ENCODE measurements around the gene FBXO21.
A peak's percentile ranks its signal among the peaks of the same experiment; 100 is the strongest.
"Not testable (repeated sequence)": the region's sequence is repeated elsewhere in the genome, so short reads cannot be mapped to it uniquely, and the experiment has no call there.

The FBXO21 gene

DNA sequence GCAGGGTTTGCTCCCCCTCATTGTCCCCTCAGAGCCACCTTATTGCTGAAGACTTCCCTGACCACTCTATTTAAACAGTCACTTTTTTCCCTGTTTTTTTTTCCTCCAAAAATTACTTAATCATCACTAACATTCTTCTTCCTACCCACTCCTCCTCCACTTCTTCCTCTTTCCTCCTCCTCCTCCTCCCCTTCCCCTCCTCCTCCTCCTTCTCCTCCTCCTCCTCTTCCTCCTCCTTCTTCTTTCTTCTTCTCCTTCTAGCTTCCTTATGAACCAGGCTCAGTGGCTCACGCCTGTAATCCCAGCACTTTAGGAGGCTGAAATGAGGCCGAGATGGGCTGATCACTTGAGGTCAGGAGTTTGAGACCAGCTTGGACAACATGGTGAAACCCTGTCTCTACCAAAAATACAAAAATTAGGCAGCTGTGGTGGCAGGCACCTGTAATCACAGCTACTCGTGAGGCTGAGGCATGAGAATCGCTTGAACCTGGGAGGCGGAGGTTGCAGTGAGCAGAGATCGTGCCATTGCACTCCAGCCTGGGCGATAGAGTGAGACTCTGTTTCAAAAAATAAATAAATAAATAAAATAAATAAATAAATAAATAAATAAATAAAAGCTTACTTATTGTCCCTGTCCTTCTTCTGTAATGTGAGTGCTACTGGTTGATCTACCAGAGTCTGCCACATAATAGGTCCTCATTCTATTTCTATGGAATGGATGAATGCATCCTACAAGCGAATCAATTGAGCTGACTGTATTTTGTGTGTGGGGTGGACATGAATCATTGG lies 9.9 kb upstream of the FBXO21 start:
- not testable (repeated sequence) for DNase-seq (ENCODE audit: low read depth in 2 of 2)

DNA sequence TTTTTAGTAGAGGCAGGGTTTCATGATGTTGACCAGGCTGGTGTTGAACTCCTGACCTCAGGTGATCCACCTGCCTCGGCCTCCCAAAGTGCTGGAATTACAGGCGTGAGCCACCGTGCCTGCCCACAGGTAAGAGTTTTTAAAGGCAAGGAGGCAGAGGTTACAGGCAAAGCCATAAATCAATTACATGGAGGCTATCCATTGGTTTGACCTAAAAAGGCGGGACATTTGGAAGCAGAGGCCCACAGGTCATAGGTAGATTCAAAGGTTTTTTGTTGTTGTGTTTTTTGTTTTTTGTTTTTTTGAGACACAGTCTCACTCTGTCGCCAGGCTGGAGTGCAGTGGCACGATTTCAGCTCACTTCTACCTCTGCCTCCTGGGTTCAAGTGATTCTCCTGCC lies 6.1 kb upstream of the FBXO21 start:
- not testable (repeated sequence) for DNase-seq (ENCODE audit: low read depth in 2 of 2)

DNA sequence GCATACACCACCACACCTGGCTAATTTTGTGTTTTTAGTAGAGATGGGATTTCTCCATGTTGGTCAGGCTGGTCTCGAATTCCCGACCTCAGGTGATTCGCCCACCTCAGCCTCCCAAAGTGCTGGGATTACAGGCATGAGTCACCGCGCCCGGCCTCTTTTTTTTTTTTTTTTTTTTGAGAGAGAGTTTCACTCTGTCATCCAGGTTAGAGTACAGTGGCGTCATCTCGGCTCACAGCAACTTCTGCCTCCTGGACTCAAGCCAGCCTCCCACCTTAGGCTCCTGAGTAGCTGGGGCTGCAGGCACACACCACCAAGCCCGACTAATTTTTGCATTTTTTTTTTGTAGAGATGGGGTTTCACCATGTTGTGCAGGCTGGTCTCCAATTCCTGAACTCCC lies 4.8 kb upstream of the FBXO21 start:
- DNase-seq (ENCODE audit: low read depth in 2 of 2) = not testable (repeated sequence)

DNA sequence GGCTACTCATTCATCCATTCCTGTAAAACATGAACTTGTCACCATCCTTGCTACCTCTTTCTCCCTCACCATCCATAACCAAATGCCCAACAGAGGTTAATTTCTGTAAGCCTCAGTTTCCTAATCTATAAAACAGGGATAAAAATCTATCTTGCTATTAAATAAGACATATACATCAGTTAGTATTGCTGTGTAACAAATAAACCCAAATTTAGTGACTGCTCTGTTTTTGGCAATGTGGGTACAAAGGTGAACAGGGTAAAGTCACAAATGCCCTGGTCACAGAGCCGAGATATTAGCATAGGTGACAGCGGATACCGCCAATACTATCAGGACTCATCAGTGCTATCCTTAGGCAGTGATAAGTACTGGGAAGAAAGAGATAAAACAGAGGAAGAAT lies 3.6 kb upstream of the FBXO21 start:
- no peak for DNase-seq (ENCODE audit: low read depth in 2 of 2)

GRCh38 chr12:117192581-117192980 lies 2.3 kb upstream of the FBXO21 start:
- DNase-seq (ENCODE audit: low read depth in 2 of 2) = not testable (repeated sequence)

DNA sequence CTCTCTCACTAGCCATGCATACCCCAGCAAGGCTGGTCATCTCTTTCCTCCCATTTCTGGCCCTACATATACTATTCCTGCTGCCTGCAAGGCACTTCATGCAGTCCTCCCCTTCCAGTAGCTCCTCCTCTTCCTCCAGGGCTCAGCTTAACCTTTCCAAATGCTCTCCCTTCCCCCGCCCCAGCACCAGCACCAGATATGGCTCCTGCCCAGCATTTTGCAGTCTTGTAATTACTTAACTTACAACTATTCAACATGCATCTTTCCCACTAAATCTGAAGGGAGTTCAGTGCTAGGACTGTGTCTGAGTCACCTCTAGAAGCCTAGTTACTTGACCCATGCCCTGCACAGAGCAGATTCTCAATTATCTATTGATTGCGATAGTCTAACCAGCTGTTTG lies 1.8 kb upstream of the FBXO21 start:
- no peak for DNase-seq (ENCODE audit: low read depth in 2 of 2)

DNA sequence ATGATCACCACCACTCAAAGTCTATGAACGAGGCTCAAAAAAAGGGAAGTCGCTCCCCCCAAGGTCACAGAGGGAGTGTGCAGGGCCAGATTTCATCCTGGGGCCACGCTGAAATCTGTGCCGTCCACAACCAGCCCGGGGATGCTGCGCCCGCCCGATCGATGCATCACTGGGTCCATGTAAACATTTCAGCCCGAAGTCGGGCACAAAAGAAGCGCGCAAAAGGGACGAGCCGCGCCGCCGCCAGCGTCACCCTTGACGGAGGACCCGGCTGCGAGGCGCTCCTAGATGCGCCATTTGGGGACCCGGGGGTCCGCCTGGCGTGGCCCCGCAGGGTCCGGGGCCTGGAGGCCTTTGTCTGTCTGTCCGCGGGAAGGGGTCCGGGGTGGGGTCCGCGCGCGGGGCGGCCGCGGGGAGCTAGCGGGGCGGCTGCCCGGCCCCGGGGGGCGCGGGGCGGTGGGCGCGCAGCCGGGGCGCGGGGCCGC lies 503 bp downstream of the FBXO21 start:
- peak in 1 of 2 donors; percentile 11 for DNase-seq (ENCODE audit: low read depth in 2 of 2)

DNA sequence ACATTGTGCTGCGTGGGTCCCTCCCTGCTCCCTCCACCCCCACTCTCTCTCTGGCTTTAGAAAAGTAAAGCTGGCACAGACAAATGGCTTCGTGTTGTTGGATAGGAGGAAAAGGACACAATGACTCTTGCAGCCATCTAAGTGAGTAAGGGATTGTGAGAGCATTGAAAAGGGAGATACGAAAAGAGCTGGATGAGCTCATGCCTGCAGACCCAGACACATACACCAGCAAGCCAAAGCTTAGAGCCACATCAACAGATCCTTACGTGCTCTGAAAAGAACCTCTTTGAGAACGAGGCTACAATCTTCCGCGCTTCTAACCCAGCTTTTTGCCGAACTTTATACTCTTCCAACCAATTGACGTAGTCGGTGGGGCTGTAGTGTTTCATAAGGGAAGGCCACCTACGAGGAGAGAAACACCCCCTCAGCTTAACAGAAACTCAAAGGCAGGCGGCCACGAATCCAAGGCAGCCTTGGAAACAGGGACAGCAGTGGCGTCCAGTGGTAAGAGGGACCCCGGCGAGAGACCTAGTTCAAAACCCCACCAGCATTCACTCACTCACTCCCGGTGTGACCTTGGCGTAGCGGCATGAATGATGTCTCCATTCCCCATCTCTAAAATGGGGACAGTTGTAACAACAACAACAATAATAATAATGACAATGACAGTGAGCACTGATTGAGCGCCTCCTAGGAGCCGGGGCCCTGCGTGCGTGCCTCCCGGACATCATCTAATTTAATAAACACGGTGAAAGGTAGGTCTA lies 1.1 kb downstream of the FBXO21 start:
- no peak for DNase-seq (ENCODE audit: low read depth in 2 of 2)

GRCh38 chr12:117188121-117188665 lies 2.1 kb downstream of the FBXO21 start:
- DNase-seq (ENCODE audit: low read depth in 2 of 2) = no peak

DNA sequence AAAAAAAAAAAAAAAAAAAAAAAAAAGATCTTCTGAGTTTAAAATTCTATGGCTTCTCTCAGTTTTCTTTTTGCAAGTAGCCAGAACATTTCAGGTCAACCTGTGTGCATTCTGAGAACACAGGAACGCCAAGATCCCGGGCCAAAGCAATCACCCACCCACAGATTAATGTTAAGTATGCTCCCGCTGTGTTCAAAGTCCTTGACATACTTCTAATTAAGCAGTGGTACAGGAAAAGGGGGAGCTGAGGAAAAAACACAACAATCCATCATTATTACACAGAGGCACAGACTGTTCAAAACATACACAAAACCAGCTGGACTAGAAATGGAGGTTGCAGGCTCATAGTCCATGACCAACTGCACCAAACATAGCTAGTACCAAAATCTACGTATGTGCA lies 2.8 kb downstream of the FBXO21 start:
- no peak for DNase-seq (ENCODE audit: low read depth in 2 of 2)

- DNase-seq (ENCODE audit: low read depth in 2 of 2) = no peak
Measured at GRCh38 chr12:117182866-117183265, 7.4 kb downstream of the FBXO21 start.

- DNase-seq (ENCODE audit: low read depth in 2 of 2) = not testable (repeated sequence)
Measured at GRCh38 chr12:117181468-117181843, 8.8 kb downstream of the FBXO21 start.

- no peak for DNase-seq (ENCODE audit: low read depth in 2 of 2)
Measured at GRCh38 chr12:117180758-117181467, 9.4 kb downstream of the FBXO21 start.

DNA sequence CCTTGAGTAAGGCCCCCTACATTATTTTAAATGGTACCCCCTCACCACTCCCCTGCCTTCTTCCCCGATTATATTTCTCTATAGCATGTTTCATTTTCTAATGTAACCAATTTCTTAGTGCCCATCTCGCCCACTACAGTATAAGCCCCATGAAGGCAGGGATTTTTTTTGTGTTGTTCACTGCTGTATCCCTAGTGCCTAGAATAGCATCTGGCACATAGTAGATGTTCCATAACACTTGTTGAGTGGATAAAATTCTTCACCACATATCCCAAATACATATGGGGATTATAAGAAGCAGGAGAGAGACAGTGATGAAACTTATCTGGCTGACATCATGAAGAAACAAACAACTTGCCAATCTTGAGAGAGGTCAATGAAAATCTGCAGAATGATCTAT lies 11.5 kb downstream of the FBXO21 start:
- no peak for DNase-seq (ENCODE audit: low read depth in 2 of 2)

DNA sequence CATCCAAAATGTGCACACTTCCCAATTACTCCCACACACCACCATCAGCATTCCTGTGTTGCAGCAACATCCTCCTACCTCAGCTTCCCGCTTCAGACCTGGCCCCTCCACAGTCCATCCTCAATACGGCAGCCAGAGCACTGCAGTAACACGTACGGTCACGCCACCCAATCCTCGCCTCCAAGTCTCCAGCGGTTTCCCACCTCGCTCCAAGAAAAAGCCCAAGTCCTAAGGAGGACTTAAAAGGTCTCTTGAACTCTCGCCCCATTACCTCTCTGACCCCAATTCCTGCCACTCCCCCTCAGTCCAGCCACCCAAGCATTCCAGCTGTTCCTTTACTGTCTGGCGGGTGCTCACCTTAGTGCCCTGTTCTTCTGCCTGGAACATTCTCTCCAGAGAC lies 12.0 kb downstream of the FBXO21 start:
- DNase-seq (ENCODE audit: low read depth in 2 of 2) = no peak

- DNase-seq (ENCODE audit: low read depth in 2 of 2) = no peak
Measured at GRCh38 chr12:117172168-117172567, 18.1 kb downstream of the FBXO21 start.

GRCh38 chr12:117171499-117172162 lies 18.6 kb downstream of the FBXO21 start:
- DNase-seq (ENCODE audit: low read depth in 2 of 2) = no peak

GRCh38 chr12:117169548-117169947 lies 20.7 kb downstream of the FBXO21 start:
- DNase-seq (ENCODE audit: low read depth in 2 of 2) = no peak

DNA sequence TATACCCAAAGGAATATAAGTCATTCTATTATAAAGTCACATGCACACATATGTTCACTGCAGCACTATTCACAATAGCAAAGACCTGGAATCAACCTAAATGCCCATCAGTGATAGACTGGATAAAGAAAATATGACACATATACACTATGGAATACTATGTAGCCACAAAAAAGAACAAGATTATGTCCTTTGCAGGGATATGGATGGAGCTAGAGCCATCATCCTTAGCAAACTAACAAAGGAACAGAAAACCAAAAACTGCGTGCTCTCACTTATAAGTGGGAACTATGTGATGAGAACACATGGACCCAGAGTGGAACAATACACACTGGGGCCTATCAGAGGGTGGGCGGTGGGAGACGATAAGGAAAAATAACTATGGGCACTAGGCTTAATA lies 21.3 kb downstream of the FBXO21 start:
- no peak for DNase-seq (ENCODE audit: low read depth in 2 of 2)

DNA sequence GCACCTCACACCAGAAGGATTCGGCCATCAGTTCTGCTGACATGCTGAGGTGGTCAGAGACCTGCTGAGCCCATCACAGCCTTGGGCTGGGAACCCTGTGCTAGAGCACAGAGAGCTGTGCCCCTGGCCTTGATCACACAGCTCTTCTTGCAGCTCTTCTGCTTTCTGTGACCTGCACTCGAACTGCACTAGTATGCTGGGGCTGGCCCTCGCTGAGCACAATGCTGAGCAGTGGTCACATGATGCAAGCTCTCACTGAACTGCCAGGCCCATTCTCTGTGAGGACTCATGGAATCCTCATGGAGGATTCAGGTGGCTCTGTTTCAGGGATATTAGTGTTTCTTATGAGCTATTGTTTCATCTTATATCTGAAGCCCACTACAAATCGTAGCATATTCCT lies 22.5 kb downstream of the FBXO21 start:
- no peak for DNase-seq (ENCODE audit: low read depth in 2 of 2)

- no peak for DNase-seq (ENCODE audit: low read depth in 2 of 2)
Measured at GRCh38 chr12:117166107-117166506, 24.2 kb downstream of the FBXO21 start.

- no peak for DNase-seq (ENCODE audit: low read depth in 2 of 2)
Measured at GRCh38 chr12:117165342-117165741, 24.9 kb downstream of the FBXO21 start.
